Bladder microvascular endothelial cell (primary cell): ENCODE data around the gene OR8B2. TPM values are rescaled to one million over a fixed set of nuclear protein-coding genes. Genes with fewer than 3 reads are reported as not detected.

Source experiments
- total RNA-seq: library from RNA; depleted of rRNA; stranded (reverse); fragments of >200 nt; gene quantifications from 2 replicates; pipeline ENCODE4 v1.2.3, GENCODE V29; 2014

Gene OR8B2, protein sequence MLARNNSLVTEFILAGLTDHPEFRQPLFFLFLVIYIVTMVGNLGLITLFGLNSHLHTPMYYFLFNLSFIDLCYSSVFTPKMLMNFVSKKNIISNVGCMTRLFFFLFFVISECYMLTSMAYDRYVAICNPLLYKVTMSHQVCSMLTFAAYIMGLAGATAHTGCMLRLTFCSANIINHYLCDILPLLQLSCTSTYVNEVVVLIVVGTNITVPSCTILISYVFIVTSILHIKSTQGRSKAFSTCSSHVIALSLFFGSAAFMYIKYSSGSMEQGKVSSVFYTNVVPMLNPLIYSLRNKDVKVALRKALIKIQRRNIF
- total RNA-seq = not detected in 2 replicates

DNA sequence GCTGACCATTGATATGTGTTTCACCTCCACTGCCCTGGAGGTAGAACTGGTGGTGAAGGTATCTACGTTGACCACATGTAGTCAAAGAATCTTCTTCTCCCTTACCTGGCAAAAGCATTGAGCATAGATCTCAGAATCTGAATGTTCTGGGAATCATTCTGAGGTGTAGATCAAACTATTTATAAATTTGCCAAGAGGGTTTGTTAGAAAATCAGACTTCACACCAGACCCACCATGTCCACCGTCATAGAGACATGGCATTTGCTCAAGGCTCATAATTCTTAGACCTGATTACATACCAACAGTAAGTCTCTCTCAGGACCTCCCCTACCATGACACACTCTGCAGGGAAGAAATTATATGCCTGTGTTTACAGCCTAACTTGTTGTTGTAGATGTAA, at the start of gene OR8B2:
Gene OR8B2 (minus strand): TSS at position 101 of the 400 bp plus-strand sequence. CDS start 1,156 bp downstream, outside the sequence.

DNA sequence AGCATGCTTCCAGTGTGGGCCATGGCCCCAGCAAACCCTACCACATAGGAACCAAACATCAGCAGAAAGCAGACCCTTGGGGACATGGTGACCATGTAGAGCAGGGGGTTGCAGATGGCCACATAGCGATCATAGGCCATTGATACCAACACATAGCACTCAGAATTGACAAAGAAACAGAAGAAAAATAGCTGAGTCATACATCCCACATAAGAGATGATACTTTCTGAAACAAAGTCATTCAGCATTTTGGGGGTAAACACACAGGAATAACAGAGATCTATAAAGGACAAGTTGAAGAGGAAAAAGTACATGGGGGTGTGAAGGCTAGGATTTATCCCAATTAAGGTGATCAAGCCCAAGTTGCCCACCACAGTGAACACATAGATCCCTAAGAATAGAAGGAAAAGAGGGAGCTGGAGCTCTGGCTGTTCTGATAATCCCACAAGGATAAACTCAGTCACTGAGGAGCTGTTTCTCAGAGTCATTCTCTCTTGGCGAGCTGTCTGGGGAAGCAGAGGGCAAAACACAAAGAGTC, 40.2 kb upstream of the OR8B2 start, which contains the start of gene OR8B4:
Gene OR8B4 (minus strand): TSS at position 488 of the 538 bp plus-strand sequence. CDS start 0 bp downstream, at position 488.

DNA sequence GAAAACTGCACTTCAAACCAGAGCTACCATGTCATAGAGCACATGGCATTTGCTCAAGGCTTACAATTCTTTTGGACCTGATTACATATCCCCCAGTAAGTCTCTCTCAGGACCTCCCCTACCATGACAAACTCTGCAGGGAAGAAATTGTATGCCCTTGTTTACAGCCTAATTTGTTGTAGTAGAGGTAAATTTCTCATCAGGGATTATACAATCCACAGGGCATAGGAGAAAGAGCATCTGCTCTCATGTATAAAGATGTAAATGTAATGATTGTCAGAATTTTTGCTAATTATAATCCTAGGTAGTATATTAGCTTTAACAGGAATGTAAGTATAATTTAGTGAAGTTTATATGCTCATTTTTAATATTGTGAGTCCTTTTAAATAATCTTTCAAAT, 14.6 kb upstream of the OR8B2 start, which contains the start of gene OR8B3:
Gene OR8B3 (minus strand): TSS at position 101 of the 400 bp plus-strand sequence. CDS start 1,673 bp downstream, outside the sequence.

Other genes with a start within 250 kb of the OR8B2 start
- not detected in 2 replicates for gene OR10D3, start 201.2 kb downstream of the OR8B2 start, total RNA-seq
- gene OR8G1, start 143.4 kb downstream of the OR8B2 start, total RNA-seq = not detected in 2 replicates
- gene OR8G5, start 128.1 kb downstream of the OR8B2 start, total RNA-seq = not detected in 2 replicates
- not detected in 2 replicates for gene OR8D1, start 70.5 kb downstream of the OR8B2 start, total RNA-seq
- not detected in 2 replicates for gene OR8D2, start 64.3 kb downstream of the OR8B2 start, total RNA-seq
- gene OR8B3, start 14.5 kb upstream of the OR8B2 start, total RNA-seq = under 0.01 TPM in 1 of 2 replicates, not detected in the other
- not detected in 2 replicates for gene OR8B4, start 40.4 kb upstream of the OR8B2 start, total RNA-seq
- gene OR8B8, start 61.2 kb upstream of the OR8B2 start, total RNA-seq = not detected in 2 replicates
- gene OR8B12, start 159.2 kb upstream of the OR8B2 start, total RNA-seq = not detected in 2 replicates
- not detected in 2 replicates for gene OR8A1, start 185.5 kb upstream of the OR8B2 start, total RNA-seq
- not detected in 2 replicates for gene PANX3, start 226.9 kb upstream of the OR8B2 start, total RNA-seq
- gene TBRG1, start 238.4 kb upstream of the OR8B2 start, total RNA-seq = 9.7 and 17.3 TPM in 2 replicates